Thyroid gland (tissue), 4 donors: Measurements from ENCODE around the gene KISS1R. TPM values are rescaled to one million over a fixed set of nuclear protein-coding genes. Genes with fewer than 3 reads are reported as not detected.

Source experiments
- DNase-seq, 2 donors: peaks; one replicate each; pipeline ENCODE4 v3.0.0-alpha.2; 2019
- H3K27ac ChIP-seq, 3 donors: fragments of 200-600 bp; sonication (generic); 1 replicate in 2 of 3; 2 replicates in 1 of 3; pipeline ENCODE4 v1.5.1; 2016 to 2019; ENCODE audit warnings: mild to moderate bottlenecking in 1 of 3, moderate library complexity in 1 of 3
- H3K27me3 ChIP-seq: fragments of 200-600 bp; sonication (generic); one replicate; pipeline ENCODE4 v1.5.1; 2019
- H3K36me3 ChIP-seq, 2 donors: fragments of 200-600 bp; sonication (generic); one replicate each; pipeline ENCODE4 v1.5.1; 2016 to 2019
- H3K4me1 ChIP-seq, 2 donors: fragments of 200-600 bp; sonication (generic); one replicate each; pipeline ENCODE4 v1.5.1; 2017 to 2019
- H3K4me3 ChIP-seq, 3 donors: fragments of 200-600 bp; sonication (generic); replicated peaks in 1 of 3; 1 replicate in 2 of 3; 2 replicates in 1 of 3; pipeline ENCODE4 v1.5.1; 2016; ENCODE audit warnings: mild to moderate bottlenecking in 1 of 3
- H3K9me3 ChIP-seq: fragments of 200-600 bp; sonication (generic); one replicate; pipeline ENCODE4 v1.5.1; 2017
- CTCF ChIP-seq, 6 experiments: fragments of 200-600 bp in 3 of 6; fragments of 450-650 bp in 3 of 6; sonication (generic) in 3 of 6; IDR thresholded peaks; one replicate each; pipeline ENCODE4 v1.5.1; 2016 to 2019; ENCODE audit warnings: antibody characterized with exemption in 6 of 6, mild to moderate bottlenecking in 2 of 6, inconsistent platforms in 1 of 6, moderate library complexity in 1 of 6
- POLR2A ChIP-seq, 2 donors: fragments of 450-650 bp; IDR thresholded peaks; one replicate each; pipeline ENCODE4 v1.6.1; 2017; ENCODE audit warnings: antibody characterized with exemption in 2 of 2, mild to moderate bottlenecking in 2 of 2, moderate library complexity in 1 of 2
- WGBS, 2 donors: methylation state at CpG; one replicate each; pipeline ENCODE4 v1.1.5; 2017; 5-methylcytosine and 5-hydroxymethylcytosine counted together
- intact Hi-C: fragments of 100-400 bp; cut with DNase I; formaldehyde crosslinking; loops from one replicate; pipeline ENCODE4 v1.15.1; 2023
- total RNA-seq, 4 donors: library from RNA; depleted of rRNA; stranded (reverse); fragments of >200 nt; gene quantifications; one replicate each; pipeline ENCODE4 v1.2.3, GENCODE V29; 2016

KISS1R gene
- total RNA-seq: not detected

- peaks cover 30% of the 10 kb centered on the region for H3K27me3 ChIP-seq
- no peak for DNase-seq
- intact Hi-C loops: loop anchor here (5.0 kb wide), 2 partner anchors 55 to 145 kb away; no protein-coding TSS in a partner anchor
- TF ChIP-seq CTCF (IDR thresholded peaks at IDR 0.05) (peak in 2 of 6 experiments; percentile 32 to 33), POLR2A (IDR thresholded peaks at IDR 0.05) (no peak)
- WGBS, 2 donors: 0 to 1% methylated on average over 2 to 19 of the region's 87 CpGs
- no peaks in the 10 kb centered on the region for H3K9me3 ChIP-seq
- H3K27ac ChIP-seq: no peak within 1 kb of the TSS
- H3K4me3 ChIP-seq: peak within 1 kb of the TSS in 1 of 3 donors; percentile 10
- H3K4me1 ChIP-seq: peaks cover 27 to 42% of the 10 kb centered on the region in 2 donors
- H3K36me3 ChIP-seq: no peaks in the 10 kb centered on the region
Measured at GRCh38 chr19:917323-918151, at the start of gene KISS1R. Gene KISS1R (plus strand): TSS chr19:917333. CDS start chr19:917503, 170 bp downstream.

- no peak overlapping the region for H3K27ac ChIP-seq
- 94 to 95% methylated on average over 30 to 39 of the region's 39 CpGs for WGBS, 2 donors
- H3K27me3 ChIP-seq: no peaks in the 10 kb centered on the region
- DNase-seq: no peak
- intact Hi-C loops: no loop called here
- no peaks in the 10 kb centered on the region for H3K9me3 ChIP-seq
- TF ChIP-seq CTCF (IDR thresholded peaks at IDR 0.05) (no peak), POLR2A (IDR thresholded peaks at IDR 0.05) (no peak)
- peaks cover 0 to 4% of the 10 kb centered on the region in 2 donors for H3K4me1 ChIP-seq
- no peak overlapping the region for H3K4me3 ChIP-seq
- H3K36me3 ChIP-seq: peaks cover 10 to 16% of the 10 kb centered on the region in 2 donors
Measured at GRCh38 chr19:867855-868457, 49.2 kb upstream of the KISS1R start.

- no peak for DNase-seq
- WGBS, 2 donors: 92 to 97% methylated on average over 31 to 33 of the region's 34 CpGs
- no peaks in the 10 kb centered on the region for H3K27me3 ChIP-seq
- no peak overlapping the region for H3K4me3 ChIP-seq
- intact Hi-C loops: no loop called here
- TF ChIP-seq CTCF (IDR thresholded peaks at IDR 0.05) (no peak), POLR2A (IDR thresholded peaks at IDR 0.05) (no peak)
- H3K27ac ChIP-seq: peak overlapping the region in 1 of 3 donors; percentile 36
- peaks cover 10 to 16% of the 10 kb centered on the region in 2 donors for H3K36me3 ChIP-seq
- H3K4me1 ChIP-seq: peaks cover 0 to 4% of the 10 kb centered on the region in 2 donors
- no peaks in the 10 kb centered on the region for H3K9me3 ChIP-seq
Measured at GRCh38 chr19:868458-869244, 48.5 kb upstream of the KISS1R start.

DNA sequence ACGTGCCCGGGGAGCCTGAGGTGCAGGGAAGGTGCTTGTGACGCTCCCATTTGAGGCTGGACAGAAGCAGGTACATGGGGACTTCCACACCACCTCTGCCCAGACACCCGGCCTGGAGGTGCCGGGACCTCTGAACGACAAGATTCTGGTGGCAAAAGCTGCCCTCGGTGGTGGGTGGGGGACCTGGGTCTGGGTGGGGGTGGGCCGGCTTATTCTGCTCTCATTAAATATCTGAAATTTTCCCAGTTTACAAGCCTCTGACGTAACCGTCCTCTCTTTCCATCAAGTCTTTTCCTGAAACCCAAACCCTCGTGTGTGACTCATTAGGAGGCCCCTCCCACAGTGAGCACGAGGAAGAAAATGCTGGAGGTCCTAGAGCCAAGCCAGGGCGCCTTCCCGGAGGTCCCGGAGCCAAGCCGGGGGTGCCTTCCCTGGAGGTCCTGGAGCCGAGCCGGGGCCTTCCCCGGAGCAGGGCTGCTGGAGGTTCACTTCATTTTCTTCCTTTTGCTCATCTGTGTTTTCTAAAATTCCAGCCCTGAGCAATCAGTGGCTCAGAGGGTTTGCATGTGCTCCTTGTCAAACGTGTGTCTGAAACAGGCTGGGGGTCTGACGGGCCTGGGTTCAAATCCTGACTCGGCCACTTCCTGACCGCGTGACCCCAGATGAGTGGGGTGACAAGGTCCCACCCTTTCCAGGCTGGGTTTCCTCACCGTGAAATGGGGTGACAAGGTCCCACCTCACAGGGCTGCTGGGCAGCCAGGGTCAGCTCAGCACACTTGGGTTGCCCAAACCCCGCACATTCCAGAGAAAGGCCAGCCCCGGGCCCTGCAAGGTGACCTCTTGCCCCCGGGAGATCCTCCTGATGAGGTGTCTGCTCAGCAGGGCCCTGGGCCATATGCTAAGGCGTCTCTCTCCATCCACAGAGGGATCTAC is 47.6 kb upstream of the KISS1R start:
- DNase-seq: no peak
- peak overlapping the region in 1 of 3 donors; percentile 36 for H3K27ac ChIP-seq
- no peak for TF ChIP-seq CTCF (IDR thresholded peaks at IDR 0.05)
- TF ChIP-seq POLR2A (IDR thresholded peaks at IDR 0.05): no peak
- H3K27me3 ChIP-seq: no peaks in the 10 kb centered on the region
- peaks cover 14 to 19% of the 10 kb centered on the region in 2 donors for H3K36me3 ChIP-seq
- peaks cover 0 to 4% of the 10 kb centered on the region in 2 donors for H3K4me1 ChIP-seq
- H3K4me3 ChIP-seq: no peak overlapping the region
- WGBS, 2 donors: 78 to 86% methylated on average over 23 to 25 of the region's 29 CpGs
- H3K9me3 ChIP-seq: no peaks in the 10 kb centered on the region
- intact Hi-C loops: no loop called here
